GM06990 (cell line): ENCODE data around the gene EPHB1.

Experiments used
- DNase-seq: peaks from one replicate; pipeline ENCODE4 v3.0.0-alpha.2; 2011; ENCODE audit not compliant: insufficient read length; ENCODE audit errors: extremely low read depth
- H3K27me3 ChIP-seq: replicated peaks from 2 replicates; pipeline ENCODE4 v1.6.0; 2011; ENCODE audit warnings: low read length; ENCODE audit not compliant: control insufficient read depth, insufficient read depth
- H3K36me3 ChIP-seq: 2 replicates; pipeline ENCODE4 v1.5.1; 2011; ENCODE audit warnings: low read length; ENCODE audit not compliant: control insufficient read depth, insufficient read depth
- H3K4me3 ChIP-seq: replicated peaks from 2 replicates; pipeline ENCODE4 v1.5.1; 2011; ENCODE audit warnings: low read depth, mild to moderate bottlenecking, control low read depth, low read length
- CTCF ChIP-seq: IDR thresholded peaks from 2 replicates; pipeline ENCODE4 v1.5.1; 2011; ENCODE audit warnings: low read length, control low read depth, mild to moderate bottlenecking, inconsistent platforms; ENCODE audit not compliant: insufficient read depth, poor library complexity, severe bottlenecking

EPHB1 gene

GRCh38 chr3:135071483-135071882 is 276.4 kb downstream of the EPHB1 start:
- no peaks in the 10 kb centered on the region for H3K36me3 ChIP-seq
- no peak for TF ChIP-seq CTCF
- no peak for DNase-seq
- no peak overlapping the region for H3K4me3 ChIP-seq
- no peaks in the 10 kb centered on the region for H3K27me3 ChIP-seq

DNA sequence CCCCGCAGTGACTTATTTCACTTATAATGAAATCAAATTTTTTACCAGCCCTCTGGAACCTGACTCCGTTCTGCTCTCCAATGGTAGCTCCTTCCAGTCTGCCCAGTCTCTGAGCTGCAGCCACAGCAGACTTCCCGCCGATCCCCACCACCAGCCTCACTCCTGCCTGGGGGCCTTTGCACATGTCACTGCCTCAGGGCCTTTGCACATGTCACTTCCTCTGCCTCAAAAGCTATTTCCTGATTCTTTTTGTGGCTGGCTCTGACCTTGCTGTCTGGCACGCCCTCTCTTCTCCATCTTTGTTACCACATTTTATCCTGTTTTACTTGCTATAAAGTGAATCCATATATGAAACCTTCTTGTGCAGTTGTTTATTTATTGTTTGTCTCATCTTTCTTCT is 277.4 kb downstream of the EPHB1 start:
- DNase-seq = no peak
- no peak for TF ChIP-seq CTCF

GRCh38 chr3:135075157-135075556 is 280.1 kb downstream of the EPHB1 start:
- TF ChIP-seq CTCF = no peak

More for the DNA sequence above, 277.4 kb downstream of the EPHB1 start:
- Histone ChIP-seq H3K4me3 (no peak overlapping the region), H3K27me3 (no peaks in the 10 kb centered on the region), H3K36me3 (no peaks in the 10 kb centered on the region)

GRCh38 chr3:135076341-135076740 is 281.3 kb downstream of the EPHB1 start:
- Histone ChIP-seq H3K4me3 (no peak overlapping the region), H3K36me3 (no peaks in the 10 kb centered on the region), H3K27me3 (no peaks in the 10 kb centered on the region)
- DNase-seq = no peak
- no peak for TF ChIP-seq CTCF

More at GRCh38 chr3:135075157-135075556, 280.1 kb downstream of the EPHB1 start:
- Histone ChIP-seq H3K4me3 (no peak overlapping the region), H3K36me3 (no peaks in the 10 kb centered on the region), H3K27me3 (no peaks in the 10 kb centered on the region)
- no peak for DNase-seq

DNA sequence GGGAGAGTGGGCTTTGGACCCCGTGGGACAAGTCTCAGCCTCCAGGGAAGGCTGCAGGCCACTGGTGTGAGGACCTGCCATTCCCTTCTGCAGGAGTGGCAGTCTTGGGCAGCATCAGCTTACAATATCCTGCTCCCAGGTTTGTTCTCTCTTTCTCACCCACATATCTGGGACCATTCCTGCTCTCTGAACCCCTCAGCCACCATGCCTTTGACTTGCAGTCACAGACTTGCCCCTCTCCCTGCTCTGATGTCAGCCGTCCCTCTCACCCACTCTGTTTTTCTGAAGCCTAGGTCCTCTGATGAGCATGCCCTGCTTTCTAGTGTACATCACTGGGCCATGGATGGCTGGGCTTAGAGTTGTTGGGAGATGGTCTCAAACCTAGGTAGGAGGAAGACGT is 282.1 kb downstream of the EPHB1 start:
- TF ChIP-seq CTCF = no peak
- Histone ChIP-seq H3K36me3 (no peaks in the 10 kb centered on the region), H3K27me3 (no peaks in the 10 kb centered on the region), H3K4me3 (no peak overlapping the region)
- DNase-seq = no peak

- Histone ChIP-seq H3K4me3 (no peak overlapping the region), H3K27me3 (no peaks in the 10 kb centered on the region), H3K36me3 (no peaks in the 10 kb centered on the region)
- DNase-seq = no peak
- peak; percentile 2 for TF ChIP-seq CTCF
Observed at GRCh38 chr3:135078283-135078682, 283.2 kb downstream of the EPHB1 start.
